Neural cell (in vitro differentiated cells): ENCODE data around the gene TLE1. TPM values are rescaled to one million over a fixed set of nuclear protein-coding genes. Genes with fewer than 3 reads are reported as not detected.

Source experiments
- H2AFZ ChIP-seq: fragments of 200-600, 300-800 bp; sonication (generic), shearing (Covaris generic); 2 replicates; pipeline ENCODE4 v1.6.0; 2014; ENCODE audit warnings: low read depth, mild to moderate bottlenecking, antibody characterized with exemption, low read length, moderate library complexity
- H3F3A ChIP-seq: fragments of 200-600 bp; shearing (Covaris generic); 2 replicates; pipeline ENCODE4 v1.6.1; 2016; ENCODE audit warnings: mild to moderate bottlenecking, moderate library complexity, mixed read lengths, antibody characterized with exemption, low read length; ENCODE audit not compliant: insufficient read depth, poor library complexity, severe bottlenecking
- H3K27ac ChIP-seq: fragments of 200-600, 300-800 bp; sonication (generic), shearing (Covaris generic); 2 replicates; pipeline ENCODE4 v1.5.1; 2014; ENCODE audit warnings: mild to moderate bottlenecking, low read length, moderate library complexity
- H3K27me3 ChIP-seq: fragments of 300-800, 200-600 bp; sonication (generic), shearing (Covaris generic); 2 replicates; pipeline ENCODE4 v1.6.0; 2014; ENCODE audit warnings: mild to moderate bottlenecking, low read depth, low read length, moderate library complexity; ENCODE audit not compliant: insufficient read depth
- H3K36me3 ChIP-seq: fragments of 300-800, 200-600 bp; sonication (generic), shearing (Covaris generic); 2 replicates; pipeline ENCODE4 v1.5.1; 2014; ENCODE audit warnings: mild to moderate bottlenecking, antibody characterized with exemption, low read length, moderate library complexity; ENCODE audit not compliant: insufficient read depth
- H3K4me2 ChIP-seq: fragments of 300-800, 200-600 bp; sonication (generic), shearing (Covaris generic); 2 replicates; pipeline ENCODE4 v1.6.0; 2014; ENCODE audit warnings: mild to moderate bottlenecking, low read length
- H3K4me3 ChIP-seq: fragments of 300-800, 200-600 bp; sonication (generic), shearing (Covaris generic); 2 replicates; pipeline ENCODE4 v1.5.1; 2014; ENCODE audit warnings: mild to moderate bottlenecking, low read length, moderate library complexity
- H3K79me2 ChIP-seq: fragments of 200-600 bp; shearing (Covaris generic); replicated peaks from 2 replicates; pipeline ENCODE4 v1.6.0; 2014; ENCODE audit warnings: mild to moderate bottlenecking, low read length, moderate library complexity; ENCODE audit not compliant: insufficient read depth
- H3K9ac ChIP-seq: fragments of 300-800, 200-600 bp; sonication (generic), shearing (Covaris generic); 2 replicates; pipeline ENCODE4 v1.6.1; 2016; ENCODE audit warnings: mild to moderate bottlenecking, low read length, mixed read lengths
- H3K9me2 ChIP-seq: fragments of 200-600 bp; shearing (Covaris generic); 2 replicates; pipeline ENCODE4 v1.6.1; 2016; ENCODE audit warnings: mild to moderate bottlenecking, low read length, mixed read lengths; ENCODE audit not compliant: insufficient read depth
- H3K9me3 ChIP-seq: fragments of 200-600, 300-800 bp; sonication (generic), shearing (Covaris generic); 2 replicates; pipeline ENCODE4 v1.6.1; 2016; ENCODE audit warnings: mild to moderate bottlenecking, mixed run types, low read length, moderate library complexity, mixed read lengths
- H4K20me1 ChIP-seq: fragments of 200-600 bp; shearing (Covaris generic); 2 replicates; pipeline ENCODE4 v1.6.1; 2016; ENCODE audit warnings: mild to moderate bottlenecking, mixed run types; ENCODE audit not compliant: insufficient read depth
- CTCF ChIP-seq: fragments of 450-650 bp; IDR thresholded peaks from 2 replicates; pipeline ENCODE4 v1.5.1; 2014; ENCODE audit warnings: antibody characterized with exemption, mild to moderate bottlenecking, moderate library complexity; ENCODE audit not compliant: poor library complexity, severe bottlenecking
- EP300 ChIP-seq: fragments of 450-650 bp; conservative IDR thresholded peaks from 2 replicates; pipeline ENCODE4 v1.6.1; 2014; ENCODE audit warnings: antibody characterized with exemption, mild to moderate bottlenecking, moderate library complexity; ENCODE audit not compliant: poor library complexity, severe bottlenecking
- EZH2 ChIP-seq: fragments of 200-600, 300-800 bp; shearing (Covaris generic), sonication (generic); IDR thresholded peaks from 2 replicates; pipeline ENCODE4 v1.6.1; 2014; ENCODE audit warnings: antibody characterized with exemption, low read length, borderline replicate concordance, mild to moderate bottlenecking; ENCODE audit not compliant: insufficient read depth, poor library complexity, severe bottlenecking
- MXI1 ChIP-seq: fragments of 450-650 bp; conservative IDR thresholded peaks from 2 replicates; pipeline ENCODE4 v1.6.1; 2014; ENCODE audit warnings: antibody characterized with exemption, mild to moderate bottlenecking; ENCODE audit not compliant: poor library complexity, severe bottlenecking
- POLR2AphosphoS5 ChIP-seq: IDR thresholded peaks from 2 replicates; pipeline ENCODE4 v1.6.1; 2012
- RAD21 ChIP-seq: fragments of 450-650 bp; conservative IDR thresholded peaks from 2 replicates; pipeline ENCODE4 v1.6.1; 2014; ENCODE audit warnings: antibody characterized with exemption, mild to moderate bottlenecking, moderate library complexity
- REST ChIP-seq: IDR thresholded peaks from 2 replicates; pipeline ENCODE4 v1.6.1; 2012; ENCODE audit warnings: borderline replicate concordance
- SMC3 ChIP-seq: fragments of 450-650 bp; conservative IDR thresholded peaks from 2 replicates; pipeline ENCODE4 v1.6.1; 2014; ENCODE audit warnings: antibody characterized with exemption, mild to moderate bottlenecking, moderate library complexity; ENCODE audit not compliant: poor library complexity
- TAF1 ChIP-seq: IDR thresholded peaks from 2 replicates; pipeline ENCODE4 v1.6.1; 2012; ENCODE audit warnings: low read depth
- polyA plus RNA-seq: library from polyadenylated mRNA; depleted of rRNA; stranded (reverse); fragments of >200 nt; gene quantifications from 2 replicates; pipeline ENCODE4 v1.2.3, GENCODE V29; 2014

Gene TLE1
- polyA plus RNA-seq, 1 donor from 2014 or later, result 93.6 TPM

- no peaks in the 10 kb centered on the region for H3K9me3 ChIP-seq
- no peak for TF ChIP-seq TAF1
- TF ChIP-seq SMC3, result no peak
- no peak for TF ChIP-seq RAD21
- peak; percentile 95 for TF ChIP-seq REST
- peak; percentile 85 for TF ChIP-seq POLR2AphosphoS5
- TF ChIP-seq CTCF, result no peak
- no peak for TF ChIP-seq EP300
- TF ChIP-seq MXI1, result no peak
- no peak for TF ChIP-seq EZH2
- no peak overlapping the region for H2AFZ ChIP-seq
- no peaks in the 10 kb centered on the region for H3K36me3 ChIP-seq
- H3K27ac ChIP-seq, result peak overlapping the region; percentile 38
- H3F3A ChIP-seq, result peaks cover 5% of the 10 kb centered on the region
- no peaks in the 10 kb centered on the region for H3K9me2 ChIP-seq
- H3K4me2 ChIP-seq, result peak overlapping the region; percentile 53
- no peaks in the 10 kb centered on the region for H3K27me3 ChIP-seq
- peak overlapping the region; percentile 17 for H3K4me3 ChIP-seq
- no peak overlapping the region for H3K9ac ChIP-seq
- peaks cover 76% of the 10 kb centered on the region for H3K79me2 ChIP-seq
- no peaks in the 10 kb centered on the region for H4K20me1 ChIP-seq
Observed at GRCh38 chr9:81669041-81669651, 20.2 kb downstream of the TLE1 start.

GRCh38 chr9:81666123-81666522 lies 23.2 kb downstream of the TLE1 start:
- H3K27ac ChIP-seq, result peak overlapping the region; percentile 73
- no peak overlapping the region for H3K9ac ChIP-seq
- no peak overlapping the region for H2AFZ ChIP-seq
- no peaks in the 10 kb centered on the region for H4K20me1 ChIP-seq
- no peaks in the 10 kb centered on the region for H3K27me3 ChIP-seq
- H3K4me2 ChIP-seq, result peak overlapping the region; percentile 52
- no peaks in the 10 kb centered on the region for H3K9me3 ChIP-seq
- no peak for TF ChIP-seq POLR2AphosphoS5
- H3K9me2 ChIP-seq, result no peaks in the 10 kb centered on the region
- peaks cover 5% of the 10 kb centered on the region for H3F3A ChIP-seq
- peaks cover 75% of the 10 kb centered on the region for H3K79me2 ChIP-seq
- peak overlapping the region; percentile 49 for H3K4me3 ChIP-seq
- no peaks in the 10 kb centered on the region for H3K36me3 ChIP-seq
